ENCODE results near the gene LRBA.

Gene LRBA

GRCh38 chr4:150867148-150867547 is 147.9 kb downstream of the LRBA start:
- DNase-seq, result peak; percentile 49

DNA sequence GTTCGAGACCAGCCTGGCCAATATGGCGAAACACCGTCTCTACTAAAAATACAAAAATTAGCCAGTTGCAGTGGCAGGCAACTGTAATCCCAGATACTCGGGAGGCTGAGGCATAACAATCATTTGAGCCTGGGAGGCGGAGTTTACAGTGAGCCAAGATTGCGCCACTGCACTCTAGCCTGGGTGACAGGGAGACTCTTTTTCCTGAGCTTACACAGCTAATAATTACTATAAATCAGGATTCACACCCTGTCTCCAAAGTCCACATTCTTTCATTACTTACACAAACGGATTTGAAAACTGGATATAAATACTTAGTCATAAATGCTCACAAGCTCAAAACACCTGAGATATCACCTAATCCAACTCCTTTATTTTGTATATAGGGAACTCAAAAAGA is 151.6 kb downstream of the LRBA start:
- DNase-seq, result no peak

GRCh38 chr4:150862829-150863228 is 152.3 kb downstream of the LRBA start:
- no peak for DNase-seq

DNA sequence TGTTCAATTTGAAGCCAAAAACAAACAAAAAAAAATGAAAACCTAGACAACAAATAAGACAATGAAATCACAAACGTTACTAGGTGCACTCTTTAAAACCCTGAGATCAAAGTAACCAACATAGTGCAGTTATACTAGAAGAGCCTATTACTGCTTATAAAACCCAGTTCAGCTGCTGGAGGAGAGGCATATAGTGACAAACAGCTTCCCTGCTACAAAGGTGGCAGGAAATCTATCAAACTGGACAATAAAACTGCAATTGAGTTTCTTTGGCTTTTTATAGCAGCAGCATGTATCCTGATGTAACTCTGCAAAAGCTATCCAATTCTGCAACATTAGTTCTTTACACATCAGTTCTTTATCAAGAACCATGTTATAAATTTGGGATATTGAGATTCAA is 155.6 kb downstream of the LRBA start:
- no peak for DNase-seq

DNA sequence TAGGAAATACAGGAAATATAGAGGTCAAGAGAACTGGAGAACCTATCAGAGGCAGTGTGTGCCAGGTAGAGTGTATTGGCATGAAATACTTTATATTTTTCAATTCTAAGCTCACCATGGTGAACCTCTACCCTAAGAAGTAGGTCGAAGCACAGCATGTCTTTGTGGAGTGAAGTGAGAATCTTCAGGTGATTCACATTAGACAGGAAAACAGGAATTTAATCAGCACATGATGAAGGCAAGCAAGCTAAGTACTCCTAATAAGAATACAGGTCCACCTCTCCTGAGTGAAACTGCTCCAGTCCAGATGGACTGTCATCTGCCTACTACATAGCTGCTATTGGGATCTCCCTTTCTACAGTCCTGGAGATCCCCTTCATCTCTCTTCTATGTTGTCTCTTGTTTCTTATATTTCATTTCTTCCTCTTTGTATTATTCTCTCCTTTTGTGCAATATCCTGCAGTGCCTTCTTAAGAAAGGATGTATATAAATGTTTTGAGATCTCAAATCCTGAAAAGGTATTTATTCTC is 159.0 kb downstream of the LRBA start:
- DNase-seq, result no peak

- no peak for DNase-seq
Measured at GRCh38 chr4:150854600-150854999, 160.5 kb downstream of the LRBA start.

DNA sequence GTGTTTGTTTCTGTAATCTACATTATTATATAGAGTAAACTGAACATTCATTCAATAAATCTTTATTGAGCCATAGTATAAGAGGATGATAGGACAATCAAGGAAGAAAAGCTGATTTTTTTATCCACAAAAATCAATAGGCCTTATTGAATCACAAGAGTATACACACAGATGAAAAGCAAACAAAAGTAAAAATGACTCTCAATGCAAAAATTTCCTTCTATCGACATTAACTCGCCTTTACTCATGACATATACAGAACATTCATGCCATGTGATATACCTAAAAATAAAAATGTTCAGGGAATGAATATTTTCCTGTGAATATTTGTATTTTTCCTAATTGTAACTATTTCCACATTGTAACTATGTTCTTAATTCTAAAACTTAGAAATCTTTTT is 161.2 kb downstream of the LRBA start:
- no peak for DNase-seq

GRCh38 chr4:150852216-150852615 is 162.9 kb downstream of the LRBA start:
- DNase-seq, result no peak

DNA sequence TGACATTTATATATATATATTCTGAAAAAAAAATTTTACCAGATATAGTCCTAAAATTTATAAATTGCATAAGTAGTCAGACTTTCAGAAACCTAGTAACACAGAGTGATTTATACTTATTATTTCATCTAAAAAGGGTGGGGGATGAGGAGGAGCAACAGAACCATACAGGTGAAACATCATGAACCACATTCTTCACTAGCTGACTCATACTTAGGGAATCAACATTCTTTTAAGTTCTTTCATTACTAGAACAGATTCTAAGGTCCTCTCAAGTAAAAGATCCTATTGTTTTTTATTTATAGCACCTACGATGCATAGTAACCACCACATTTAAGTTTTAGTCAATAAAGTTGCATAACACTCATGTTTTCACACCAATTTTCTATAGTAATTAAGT is 166.1 kb downstream of the LRBA start:
- no peak for DNase-seq

GRCh38 chr4:150828159-150828558 is 186.9 kb downstream of the LRBA start:
- peak; percentile 41 for DNase-seq

GRCh38 chr4:150827226-150827625 is 187.9 kb downstream of the LRBA start:
- DNase-seq, result no peak

DNA sequence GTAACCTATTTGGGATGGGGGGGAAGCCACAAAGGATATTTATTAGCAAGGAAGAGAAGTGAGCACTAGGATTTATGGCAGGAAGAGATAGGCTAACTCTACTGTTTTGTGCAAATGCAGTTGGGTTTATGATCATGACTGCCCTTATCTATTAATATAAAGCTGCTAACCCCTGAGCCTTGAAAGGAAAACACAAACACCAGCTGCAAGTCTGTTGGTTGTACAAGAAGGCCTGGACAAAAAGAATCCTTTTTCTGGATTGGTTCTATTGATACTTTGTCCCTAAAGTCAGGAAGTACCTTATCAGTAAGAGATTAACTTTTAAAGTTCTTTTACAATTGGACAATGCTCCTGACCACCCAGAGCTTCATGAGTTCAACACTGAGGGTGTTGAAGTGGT is 188.8 kb downstream of the LRBA start:
- DNase-seq, result no peak

DNA sequence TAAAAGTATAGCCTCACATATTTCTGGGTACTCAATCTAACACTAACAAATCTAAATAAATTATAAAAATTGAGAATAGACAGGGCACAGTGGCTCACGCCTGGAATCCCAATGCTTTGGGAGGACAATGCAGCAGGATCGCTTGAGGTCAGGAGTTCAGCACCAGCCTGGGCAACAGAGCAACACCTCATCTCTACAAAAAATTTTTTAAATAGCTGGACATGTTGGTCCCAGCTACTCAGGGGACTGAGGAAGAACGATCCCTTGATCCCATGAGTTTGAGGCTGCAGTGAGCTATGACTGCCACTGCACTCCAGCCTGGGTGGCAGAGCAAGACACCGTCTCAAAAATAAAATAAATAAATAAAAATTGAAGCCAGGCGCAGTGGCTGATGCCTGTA is 192.7 kb downstream of the LRBA start:
- no peak for DNase-seq

DNA sequence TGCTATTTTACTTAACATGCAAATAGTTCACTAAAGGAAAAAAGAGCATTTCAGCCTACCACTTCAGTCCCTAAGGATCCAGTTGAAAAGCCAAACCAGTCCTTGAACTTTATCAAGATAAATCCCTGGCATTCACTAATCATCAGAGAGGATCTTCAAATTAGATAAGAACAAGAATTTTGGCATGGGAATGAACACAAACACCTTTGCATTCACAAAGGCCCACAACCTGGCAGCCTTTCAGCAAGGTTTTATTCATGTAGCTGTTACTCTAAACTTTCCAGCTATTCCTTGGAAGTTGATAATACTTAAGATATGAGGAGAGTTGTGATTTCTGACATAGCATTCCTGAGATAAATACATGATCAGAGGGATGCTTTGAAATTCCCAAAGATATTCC is 193.4 kb downstream of the LRBA start:
- DNase-seq, result no peak

DNA sequence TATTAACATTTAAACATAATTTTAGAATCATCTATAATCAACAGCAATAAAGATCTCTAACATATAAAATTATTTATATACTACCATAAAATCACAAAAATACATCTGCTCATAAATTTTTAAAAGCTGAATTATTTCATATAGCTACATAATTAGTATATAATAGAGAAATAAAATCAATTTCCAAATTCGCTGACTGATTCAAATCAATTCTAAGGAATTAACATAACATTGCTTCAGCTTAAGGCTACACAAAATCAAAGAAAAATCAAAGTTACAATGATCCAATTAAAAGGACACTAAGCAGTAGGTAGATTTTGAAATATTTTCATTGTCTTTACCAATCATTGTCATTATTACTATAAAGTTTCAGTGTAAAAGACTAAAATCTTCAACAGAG is 194.7 kb downstream of the LRBA start:
- DNase-seq, result no peak

GRCh38 chr4:150818661-150819060 is 196.4 kb downstream of the LRBA start:
- DNase-seq, result no peak

DNA sequence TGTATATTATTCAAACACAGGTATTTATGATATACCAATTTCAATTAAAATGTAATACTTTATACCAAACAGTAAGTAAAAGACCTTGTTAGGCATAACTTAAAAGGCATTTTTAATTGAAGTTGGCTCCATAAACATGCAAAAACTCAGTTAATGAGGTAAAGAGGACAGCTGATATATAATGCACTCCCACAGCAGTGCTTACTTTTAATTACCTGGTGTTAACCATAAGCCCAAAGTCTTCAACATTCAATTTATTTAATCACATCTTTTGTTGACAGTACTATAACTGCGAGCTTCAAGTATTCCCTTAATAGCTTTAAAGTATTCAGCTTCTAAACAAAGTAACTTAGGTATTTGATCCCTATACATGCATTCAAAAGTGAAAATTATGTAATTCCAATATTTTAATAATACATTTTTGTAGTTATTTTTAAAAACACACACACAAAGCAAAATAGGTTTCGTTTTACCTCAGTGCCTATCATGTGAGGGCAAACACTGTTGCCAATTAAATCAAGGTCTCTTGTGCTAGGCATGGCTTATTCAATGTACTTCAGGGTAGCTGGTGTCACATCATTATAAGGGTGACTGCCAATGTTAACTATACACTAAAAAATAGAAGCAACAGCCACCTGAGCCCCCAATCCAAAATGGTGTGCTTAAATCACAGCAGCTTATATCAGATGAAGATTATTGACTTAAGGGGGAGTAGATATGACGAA is 197.1 kb downstream of the LRBA start:
- DNase-seq, result no peak

DNA sequence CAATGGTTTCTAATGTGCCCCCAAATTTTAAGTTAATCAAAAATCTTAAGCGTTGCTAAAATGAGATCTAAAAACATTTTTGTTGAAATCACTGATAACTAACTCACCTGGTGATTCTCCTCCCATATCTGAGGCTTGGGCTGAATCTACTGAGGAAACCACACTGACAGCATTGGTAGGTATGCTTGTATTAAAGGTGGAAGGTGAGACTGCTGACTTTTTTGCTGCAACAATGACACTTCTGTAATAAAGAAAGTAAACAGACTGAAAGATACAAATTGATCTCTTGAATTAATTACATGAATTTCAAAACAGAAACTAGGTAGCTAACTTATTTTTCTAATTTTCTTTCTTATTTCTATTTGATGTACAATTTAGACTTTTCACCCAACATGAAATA is 198.1 kb downstream of the LRBA start:
- no peak for DNase-seq

- no peak for DNase-seq
Measured at GRCh38 chr4:150816491-150816890, 198.6 kb downstream of the LRBA start.

DNA sequence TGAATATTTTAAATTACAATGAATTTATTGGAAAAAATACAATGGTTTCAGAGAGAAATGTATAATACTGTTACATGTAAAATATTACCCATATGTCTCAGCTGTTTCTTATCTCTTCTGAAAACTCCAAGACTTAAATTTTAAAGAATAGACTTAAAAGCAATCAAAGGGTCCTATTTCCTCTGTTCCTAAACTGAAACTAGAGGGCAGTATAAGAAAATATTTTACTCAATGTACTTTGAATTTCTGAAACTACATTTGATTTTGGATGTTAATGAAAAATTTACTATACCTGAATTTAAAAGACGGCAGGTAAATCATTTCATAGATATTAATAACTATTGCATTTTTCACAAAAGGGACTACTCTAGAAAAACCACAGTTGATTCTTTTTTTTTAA is 200.2 kb downstream of the LRBA start:
- DNase-seq, result no peak

- DNase-seq, result no peak
Measured at GRCh38 chr4:150805183-150806025, 209.7 kb downstream of the LRBA start.

DNA sequence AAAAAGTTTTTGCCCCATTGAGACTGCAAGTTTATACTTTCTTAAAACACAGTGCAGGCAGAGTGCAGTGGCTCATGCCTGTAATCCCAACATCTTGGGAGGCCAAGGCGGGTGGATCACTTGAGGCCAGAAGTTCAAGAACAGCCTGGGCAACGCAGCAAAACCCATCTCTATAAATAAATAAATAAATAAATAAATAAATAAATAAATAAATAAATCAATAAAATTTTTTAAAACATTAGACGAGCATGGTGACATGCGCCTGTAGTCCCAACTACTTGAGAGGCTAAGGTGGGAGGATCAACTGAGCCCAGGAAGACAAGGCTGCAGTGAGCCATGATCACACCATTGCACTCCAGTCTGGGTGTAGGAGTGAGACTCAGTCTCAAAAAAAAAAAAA is 213.3 kb downstream of the LRBA start:
- DNase-seq, result no peak

DNA sequence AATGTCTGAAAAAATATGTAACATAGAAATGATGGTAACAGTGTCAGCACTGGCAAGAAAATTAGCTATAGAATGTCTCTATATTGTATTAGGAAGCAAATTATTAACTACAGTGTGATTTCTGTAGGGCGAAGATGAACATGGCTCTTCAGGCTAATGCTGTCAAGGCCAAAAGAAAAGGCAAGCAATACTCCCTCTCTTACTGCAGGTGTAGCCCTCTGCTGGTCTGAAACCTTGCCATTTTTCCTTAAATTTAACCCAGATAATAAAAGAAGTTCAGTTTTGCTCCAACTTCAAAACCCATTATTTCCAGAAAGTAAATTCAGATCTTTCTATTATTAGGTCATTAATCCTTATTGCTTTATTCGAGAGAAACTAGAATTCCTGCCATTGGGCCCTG is 215.9 kb downstream of the LRBA start:
- DNase-seq, result no peak

DNA sequence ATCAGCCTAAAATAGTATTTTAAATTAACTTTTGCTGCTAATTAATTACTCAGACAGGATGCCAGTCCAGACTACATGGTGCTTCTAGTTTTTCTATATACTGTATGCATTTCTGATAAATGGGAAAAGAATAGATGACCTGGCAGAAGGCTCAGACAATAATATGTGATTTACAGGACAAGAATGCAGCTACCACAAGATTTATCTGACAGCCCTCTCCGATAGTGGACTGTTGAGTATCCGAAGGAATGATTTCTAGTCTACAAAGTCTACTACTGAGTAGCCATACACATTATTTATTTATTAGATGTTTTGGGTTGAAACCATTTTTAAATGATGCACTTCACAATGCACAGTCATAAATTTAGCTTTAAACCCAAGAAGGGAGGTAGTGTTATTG is 220.4 kb downstream of the LRBA start:
- DNase-seq, result no peak
